Osteoblast (primary cell): ENCODE measurements around the gene CTAGE6. TPM values are rescaled to one million over a fixed set of nuclear protein-coding genes. Genes with fewer than 3 reads are reported as not detected.
"Not testable (repeated sequence)": the region's sequence is repeated elsewhere in the genome, so short reads cannot be mapped to it uniquely, and the experiment has no call there.

Experiments
- DNase-seq: peaks from one replicate; pipeline ENCODE4 v3.0.0; 2011; ENCODE audit warnings: low spot score, mixed read lengths; ENCODE audit not compliant: insufficient read length; ENCODE audit errors: missing footprints
- H2AFZ ChIP-seq: 2 replicates; pipeline ENCODE4 v1.6.0; 2011; ENCODE audit warnings: mild to moderate bottlenecking, low read length
- H3K27ac ChIP-seq: 2 replicates; pipeline ENCODE4 v1.5.1; 2011; ENCODE audit warnings: mild to moderate bottlenecking, low read depth, low read length, moderate library complexity
- H3K27me3 ChIP-seq: 2 replicates; pipeline ENCODE4 v1.6.0; 2012; ENCODE audit warnings: mild to moderate bottlenecking, control low read depth, inconsistent platforms, low read length, moderate library complexity; ENCODE audit not compliant: insufficient read depth
- H3K36me3 ChIP-seq: 2 replicates; pipeline ENCODE4 v1.5.1; 2011; ENCODE audit warnings: mild to moderate bottlenecking, low read length, control low read depth, moderate library complexity; ENCODE audit not compliant: insufficient read depth
- H3K4me1 ChIP-seq: 2 replicates; pipeline ENCODE4 v1.5.1; 2011; ENCODE audit warnings: mild to moderate bottlenecking, low read length, control low read depth, moderate library complexity; ENCODE audit not compliant: insufficient read depth
- H3K4me2 ChIP-seq: 2 replicates; pipeline ENCODE4 v1.6.0; 2011; ENCODE audit warnings: mild to moderate bottlenecking, low read length; ENCODE audit not compliant: insufficient read depth
- H3K4me3 ChIP-seq: fragments of 200-600 bp; sonication (generic); 3 replicates; pipeline ENCODE4 v1.5.1; 2012; ENCODE audit warnings: mild to moderate bottlenecking, low read length, inconsistent platforms; ENCODE audit not compliant: insufficient read depth
- H3K79me2 ChIP-seq: 2 replicates; pipeline ENCODE4 v1.6.0; 2012; ENCODE audit warnings: mild to moderate bottlenecking, low read length, control low read depth, inconsistent platforms; ENCODE audit not compliant: insufficient read depth
- H3K9me3 ChIP-seq: 2 replicates; pipeline ENCODE4 v1.5.1; 2011; ENCODE audit warnings: low read depth, low read length, control low read depth
- H4K20me1 ChIP-seq: 2 replicates; pipeline ENCODE4 v1.6.0; 2012; ENCODE audit warnings: mild to moderate bottlenecking, low read length, control low read depth; ENCODE audit not compliant: insufficient read depth
- CTCF ChIP-seq: IDR thresholded peaks from 2 replicates; pipeline ENCODE4 v1.5.1; 2011; ENCODE audit warnings: mild to moderate bottlenecking, low read depth, low read length, moderate library complexity; ENCODE audit errors: extremely low read depth
- total RNA-seq: library from RNA; depleted of rRNA; stranded (reverse); fragments of >200 nt; gene quantifications from 2 replicates; pipeline ENCODE4 v1.2.3, GENCODE V29; 2012

The CTAGE6 gene
- total RNA-seq, 1 donor = 0.36 TPM

GRCh38 chr7:143735962-143736361, 21.5 kb downstream of the CTAGE6 start:
- Histone ChIP-seq H3K4me2 (no peak overlapping the region), H3K27me3 (no peaks in the 10 kb centered on the region), H3K4me1 (no peaks in the 10 kb centered on the region), H4K20me1 (no peaks in the 10 kb centered on the region), H3K4me3 (no peak overlapping the region), H2AFZ (no peak overlapping the region), H3K79me2 (no peaks in the 10 kb centered on the region), H3K9me3 (no peaks in the 10 kb centered on the region), H3K27ac (no peak overlapping the region), H3K36me3 (no peaks in the 10 kb centered on the region)
- TF ChIP-seq CTCF = no peak
- no peak for DNase-seq

GRCh38 chr7:143733876-143734275, 23.6 kb downstream of the CTAGE6 start:
- TF ChIP-seq CTCF = no peak
- Histone ChIP-seq H4K20me1 (no peaks in the 10 kb centered on the region), H3K9me3 (no peaks in the 10 kb centered on the region), H3K36me3 (no peaks in the 10 kb centered on the region), H3K4me2 (no peak overlapping the region), H3K79me2 (no peaks in the 10 kb centered on the region), H2AFZ (no peak overlapping the region), H3K27me3 (no peaks in the 10 kb centered on the region), H3K4me3 (no peak overlapping the region), H3K27ac (no peak overlapping the region), H3K4me1 (no peaks in the 10 kb centered on the region)
- no peak for DNase-seq

GRCh38 chr7:143728333-143728862, 29.1 kb downstream of the CTAGE6 start:
- Histone ChIP-seq H2AFZ (no peak overlapping the region), H3K79me2 (no peaks in the 10 kb centered on the region), H3K4me3 (no peak overlapping the region), H4K20me1 (no peaks in the 10 kb centered on the region), H3K4me1 (no peaks in the 10 kb centered on the region), H3K27me3 (no peaks in the 10 kb centered on the region), H3K9me3 (no peaks in the 10 kb centered on the region), H3K4me2 (no peak overlapping the region), H3K36me3 (no peaks in the 10 kb centered on the region), H3K27ac (no peak overlapping the region)
- no peak for TF ChIP-seq CTCF
- DNase-seq = no peak

- not testable (repeated sequence) for H4K20me1 ChIP-seq, H2AFZ ChIP-seq, DNase-seq
These were observed 29.9 kb downstream of the CTAGE6 start for GRCh38 chr7:143727561-143727960.

GRCh38 chr7:143726143-143726542, 31.4 kb downstream of the CTAGE6 start:
- H3K9me3 ChIP-seq, H3K27ac ChIP-seq, H3K4me3 ChIP-seq, H4K20me1 ChIP-seq, H3K4me2 ChIP-seq, H2AFZ ChIP-seq, H3K4me1 ChIP-seq, DNase-seq, H3K27me3 ChIP-seq, H3K79me2 ChIP-seq, H3K36me3 ChIP-seq: not testable (repeated sequence)

More at GRCh38 chr7:143727561-143727960, 29.9 kb downstream of the CTAGE6 start:
- H3K4me3 ChIP-seq, H3K27me3 ChIP-seq, H3K36me3 ChIP-seq, H3K79me2 ChIP-seq, H3K4me2 ChIP-seq, H3K9me3 ChIP-seq, H3K4me1 ChIP-seq, H3K27ac ChIP-seq: not testable (repeated sequence)

- not testable (repeated sequence) for H4K20me1 ChIP-seq, H3K9me3 ChIP-seq, H3K27me3 ChIP-seq, H3K4me1 ChIP-seq, H2AFZ ChIP-seq, DNase-seq, H3K4me3 ChIP-seq, H3K79me2 ChIP-seq, H3K4me2 ChIP-seq, H3K36me3 ChIP-seq, H3K27ac ChIP-seq
These were observed 37.2 kb downstream of the CTAGE6 start for GRCh38 chr7:143720335-143720734.

- not testable (repeated sequence) for H3K36me3 ChIP-seq, DNase-seq
These were observed 41.8 kb downstream of the CTAGE6 start for GRCh38 chr7:143715543-143716193.

More at GRCh38 chr7:143715543-143716193, 41.8 kb downstream of the CTAGE6 start:
- H3K79me2 ChIP-seq, H2AFZ ChIP-seq, H3K9me3 ChIP-seq, H3K27ac ChIP-seq, H3K27me3 ChIP-seq, H3K4me1 ChIP-seq, H3K4me2 ChIP-seq, H3K4me3 ChIP-seq, H4K20me1 ChIP-seq: not testable (repeated sequence)
